ENCODE results near the gene CDC14A.
A peak's percentile ranks its signal among the peaks of the same experiment; 100 is the strongest.
"Not testable (repeated sequence)": the region's sequence is repeated elsewhere in the genome, so short reads cannot be mapped to it uniquely, and the experiment has no call there.

The CDC14A gene

DNA sequence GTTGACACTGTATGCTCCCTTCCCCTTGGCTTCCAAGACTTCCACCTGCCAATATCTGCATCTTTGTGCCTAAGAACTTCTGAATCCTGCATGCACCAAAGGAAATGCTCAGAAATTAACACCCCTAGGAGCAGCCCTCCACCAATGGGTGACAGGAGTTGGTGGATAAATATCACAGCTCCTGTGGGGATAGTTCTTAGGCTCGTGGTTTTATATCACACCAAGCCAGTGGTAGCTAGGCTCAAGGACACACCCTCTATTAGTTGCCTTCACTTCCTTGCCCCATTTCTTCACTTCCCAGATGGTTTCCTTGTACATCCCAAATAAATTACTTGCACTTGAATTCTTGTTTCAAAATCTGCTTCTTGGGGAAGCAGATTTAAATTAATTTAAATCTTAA lies 16.9 kb upstream of the CDC14A start:
- no peak for DNase-seq

DNA sequence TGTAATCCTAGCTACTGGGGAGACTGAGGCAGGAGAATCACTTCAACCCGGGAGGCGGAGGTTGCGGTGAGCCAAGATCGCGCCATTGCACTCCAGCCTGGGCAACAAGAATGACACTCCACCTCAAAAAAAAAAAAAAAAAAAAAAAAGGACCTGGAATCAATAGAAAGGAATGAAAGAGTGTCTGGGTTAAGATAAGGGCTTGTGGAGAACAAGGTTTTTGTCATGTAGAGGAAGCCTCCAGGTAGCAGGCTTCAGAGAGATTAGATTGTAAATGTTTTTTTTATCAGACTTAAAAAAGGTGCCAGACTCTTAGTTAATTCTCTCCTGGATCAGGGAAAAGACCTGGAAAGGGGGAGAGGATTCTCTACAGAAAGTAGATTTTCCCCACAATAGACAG lies 14.4 kb upstream of the CDC14A start:
- not testable (repeated sequence) for DNase-seq

DNA sequence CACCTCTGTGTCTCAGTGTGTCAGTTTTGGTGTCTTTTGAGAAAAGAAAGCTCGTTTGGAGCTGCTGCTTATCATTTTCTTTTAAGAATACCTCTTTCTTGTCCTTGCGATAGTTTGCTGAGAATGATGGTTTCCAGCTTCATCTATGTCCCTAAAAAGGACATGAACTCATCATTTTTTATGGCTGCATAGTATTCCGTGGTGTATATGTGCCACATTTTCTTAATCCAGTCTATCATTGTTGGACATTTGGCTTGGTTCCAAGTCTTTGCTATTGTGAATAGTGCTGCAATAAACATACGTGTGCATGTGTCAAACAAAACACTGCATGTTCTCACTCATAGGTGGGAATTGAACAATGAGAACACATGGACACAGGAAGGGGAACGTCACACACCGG lies 12.6 kb upstream of the CDC14A start:
- not testable (repeated sequence) for DNase-seq

DNA sequence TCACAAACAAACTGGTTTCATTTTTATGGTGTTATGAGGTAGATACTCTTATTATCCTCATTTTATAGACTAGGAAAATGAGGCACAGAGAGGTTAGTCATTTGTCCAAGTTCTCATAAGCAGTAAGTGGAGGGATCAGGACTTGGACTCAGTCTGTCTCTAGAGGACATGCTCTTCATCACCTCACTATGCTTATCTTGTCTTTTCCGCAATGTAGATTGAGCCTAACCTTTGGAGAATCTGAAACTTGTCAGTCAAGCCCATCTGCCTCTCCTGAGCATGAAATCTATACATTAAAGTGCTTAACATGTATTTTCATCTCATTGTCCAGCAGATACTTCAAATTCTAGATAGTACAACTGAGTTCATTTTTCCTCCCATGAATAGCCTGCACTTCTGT lies 11.8 kb upstream of the CDC14A start:
- no peak for DNase-seq

DNA sequence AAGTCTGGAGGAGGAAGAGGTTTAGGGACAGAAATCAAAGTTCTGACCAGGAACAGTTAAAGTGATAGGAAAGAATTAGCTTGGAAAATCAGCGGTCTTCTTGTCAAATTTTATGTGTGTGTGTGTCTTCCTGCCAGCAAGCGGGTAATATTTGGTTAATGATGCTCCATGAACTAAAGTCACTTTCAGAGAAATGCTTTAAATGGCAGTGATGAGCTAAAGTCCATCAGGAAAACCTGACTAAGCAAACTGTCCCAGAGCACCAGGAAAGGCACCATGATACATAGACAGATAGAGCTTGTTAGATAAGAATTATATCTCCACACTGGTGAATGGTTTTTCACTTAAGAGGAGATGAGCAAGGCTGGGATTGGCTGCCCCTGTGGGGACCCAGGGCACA lies 10.0 kb upstream of the CDC14A start:
- DNase-seq: no peak

DNA sequence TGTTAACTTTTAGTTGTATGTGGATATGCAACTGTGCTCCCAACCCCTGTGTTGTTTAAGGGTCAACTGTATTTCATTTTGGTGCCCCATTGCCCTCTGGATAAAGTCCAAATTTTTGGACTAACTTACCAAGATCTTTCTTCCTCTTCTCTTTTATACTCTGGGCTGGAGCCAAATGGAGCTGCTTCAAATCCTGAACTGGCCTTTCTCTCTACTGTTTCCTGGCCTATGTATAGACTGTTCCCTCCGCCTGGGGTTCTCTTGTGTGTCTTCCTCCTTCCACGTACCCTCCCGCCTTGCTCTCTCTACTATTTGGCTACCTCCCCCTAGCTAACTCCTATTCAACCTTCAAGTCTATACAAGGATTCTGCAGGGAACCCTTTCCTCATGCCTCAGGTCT lies 8.4 kb upstream of the CDC14A start:
- no peak for DNase-seq

DNA sequence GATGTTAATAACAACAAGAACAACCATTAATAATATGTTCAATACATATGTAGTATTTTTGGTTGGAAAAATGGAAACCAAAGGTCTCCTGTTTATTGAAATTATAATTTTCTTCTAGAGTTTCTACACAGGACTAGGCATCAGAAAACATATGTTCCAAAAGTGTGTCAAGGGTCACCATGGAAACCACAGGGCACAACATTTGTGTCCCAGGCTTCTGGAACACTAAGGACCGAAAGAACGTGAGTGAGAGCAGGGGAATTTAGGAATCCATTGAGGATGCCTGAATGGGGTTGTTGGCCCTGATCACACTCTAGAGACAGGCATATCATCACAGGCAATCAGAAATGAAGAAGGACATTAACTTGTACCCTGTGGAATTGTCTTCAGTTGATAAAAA lies 7.5 kb upstream of the CDC14A start:
- DNase-seq: no peak

DNA sequence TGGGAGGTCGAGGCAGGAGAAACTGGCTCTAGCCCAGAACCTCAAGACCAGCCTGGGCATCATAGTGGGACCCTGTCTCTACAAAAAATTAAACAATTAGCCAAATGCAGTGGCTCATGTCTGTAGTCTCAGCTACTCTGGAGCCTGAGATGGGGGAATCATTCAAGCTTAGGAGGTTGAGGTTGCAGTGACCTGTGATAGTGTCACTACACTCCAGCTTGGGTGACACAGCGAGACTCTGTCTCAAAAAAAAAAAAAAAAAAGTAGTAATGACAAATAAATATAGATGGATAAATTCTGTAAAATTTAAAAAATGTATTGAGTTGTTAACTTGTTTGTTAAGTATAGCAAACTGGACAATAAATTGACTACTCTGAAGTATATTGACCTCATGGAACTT lies 5.9 kb upstream of the CDC14A start:
- no peak for DNase-seq

DNA sequence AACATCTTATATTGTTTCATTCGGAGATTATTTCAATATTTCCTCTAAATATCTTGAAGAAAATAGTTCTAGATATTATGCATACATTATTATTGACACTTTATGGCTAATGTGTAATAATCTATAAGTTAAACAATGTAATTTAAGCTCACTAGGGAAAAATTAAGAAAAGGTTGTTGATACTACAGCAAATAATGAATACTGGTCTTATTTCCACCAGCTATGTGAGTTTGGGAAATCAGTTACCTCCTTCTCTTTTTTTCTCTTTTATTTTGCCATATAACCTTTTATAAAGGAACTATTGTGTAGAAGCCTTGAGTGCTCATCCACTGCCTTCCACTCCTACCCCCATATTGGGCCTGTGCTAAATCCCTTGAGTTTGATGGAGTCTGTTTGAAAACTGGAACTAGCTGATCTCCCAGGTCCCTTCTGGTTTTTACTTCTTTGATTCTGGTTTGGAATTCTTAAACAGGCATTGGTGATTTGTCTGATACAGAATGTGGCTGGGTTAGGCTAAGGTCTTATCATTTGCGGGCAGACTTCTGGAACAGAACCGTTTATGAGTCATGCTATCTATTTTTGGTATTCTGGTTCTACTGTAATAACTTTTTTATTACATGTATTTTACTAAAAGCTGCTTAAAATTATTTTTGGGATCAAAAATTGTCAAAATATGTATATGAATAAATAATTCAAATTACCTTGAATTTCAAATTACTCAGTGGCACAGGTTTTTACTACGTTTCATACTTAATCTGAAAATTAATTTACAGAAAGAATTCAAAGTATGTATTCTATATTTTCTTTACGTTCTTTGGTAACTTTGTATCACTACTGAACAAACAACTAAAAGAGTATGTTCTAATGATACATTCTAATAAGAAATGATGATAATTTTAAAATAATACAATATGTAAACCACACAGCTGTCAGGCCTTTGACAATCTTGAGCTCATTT lies 5.0 kb upstream of the CDC14A start:
- no peak for DNase-seq

DNA sequence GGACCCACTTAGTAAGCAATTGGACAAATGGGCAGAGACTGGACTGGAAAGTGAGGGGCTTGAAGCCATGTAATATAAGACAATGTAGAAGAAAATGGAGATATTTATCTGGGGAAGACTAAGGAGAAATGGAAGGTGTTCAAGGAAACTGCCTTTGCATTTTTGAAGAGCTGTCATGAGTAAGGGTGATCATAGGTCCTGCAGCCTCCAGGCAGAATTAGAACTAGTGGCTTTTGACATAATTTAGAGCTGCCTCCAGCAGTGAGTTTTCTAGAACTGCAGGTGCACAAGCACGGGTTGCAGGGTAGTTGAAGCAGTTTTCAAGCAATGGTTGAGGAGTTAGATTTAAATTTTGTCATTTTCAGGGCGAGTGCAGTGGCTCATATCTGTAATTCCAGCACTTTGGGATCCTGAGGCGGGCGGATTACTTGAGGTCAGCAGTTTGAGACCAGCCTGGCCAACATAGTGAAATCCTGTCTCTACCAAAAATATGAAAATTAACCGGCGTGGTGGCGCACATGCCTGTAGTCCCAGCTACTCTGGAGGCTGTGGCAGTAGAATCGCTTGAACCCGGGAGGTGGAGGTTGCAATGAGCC lies 3.7 kb upstream of the CDC14A start:
- DNase-seq: no peak

DNA sequence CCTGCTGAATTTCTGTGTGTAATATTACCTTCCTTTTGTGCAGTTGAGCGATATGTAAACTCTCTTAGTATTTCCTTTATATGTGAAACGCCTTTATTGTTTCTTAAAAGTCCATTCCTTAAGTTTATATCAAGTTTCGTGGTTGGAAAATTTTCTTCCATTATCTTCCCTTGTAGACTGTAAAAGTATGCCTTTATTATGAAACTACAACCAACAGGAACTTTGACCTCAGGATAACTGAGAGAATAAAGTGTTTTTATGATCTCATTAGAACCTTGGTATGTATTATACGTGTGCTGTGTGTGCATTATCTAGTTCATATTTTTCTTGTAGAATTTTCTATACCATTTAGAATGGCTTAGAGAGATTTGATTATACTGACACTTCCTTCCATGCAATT lies 3.1 kb upstream of the CDC14A start:
- DNase-seq: no peak

DNA sequence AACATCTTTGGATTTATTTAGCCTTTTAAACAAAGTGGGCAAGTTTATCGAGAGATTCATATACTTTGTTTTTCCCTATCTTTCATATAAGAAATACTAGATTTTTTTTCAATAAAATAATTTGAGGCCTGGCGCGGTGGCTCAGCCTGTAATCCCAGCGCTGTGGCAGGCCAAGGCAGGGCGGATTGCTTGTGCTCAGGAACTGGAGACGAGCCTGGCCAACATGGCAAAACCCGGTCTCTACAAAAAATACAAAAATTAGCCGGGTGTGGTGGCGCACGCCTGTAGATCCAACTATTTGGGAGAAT lies 1.6 kb upstream of the CDC14A start:
- DNase-seq: no peak

DNA sequence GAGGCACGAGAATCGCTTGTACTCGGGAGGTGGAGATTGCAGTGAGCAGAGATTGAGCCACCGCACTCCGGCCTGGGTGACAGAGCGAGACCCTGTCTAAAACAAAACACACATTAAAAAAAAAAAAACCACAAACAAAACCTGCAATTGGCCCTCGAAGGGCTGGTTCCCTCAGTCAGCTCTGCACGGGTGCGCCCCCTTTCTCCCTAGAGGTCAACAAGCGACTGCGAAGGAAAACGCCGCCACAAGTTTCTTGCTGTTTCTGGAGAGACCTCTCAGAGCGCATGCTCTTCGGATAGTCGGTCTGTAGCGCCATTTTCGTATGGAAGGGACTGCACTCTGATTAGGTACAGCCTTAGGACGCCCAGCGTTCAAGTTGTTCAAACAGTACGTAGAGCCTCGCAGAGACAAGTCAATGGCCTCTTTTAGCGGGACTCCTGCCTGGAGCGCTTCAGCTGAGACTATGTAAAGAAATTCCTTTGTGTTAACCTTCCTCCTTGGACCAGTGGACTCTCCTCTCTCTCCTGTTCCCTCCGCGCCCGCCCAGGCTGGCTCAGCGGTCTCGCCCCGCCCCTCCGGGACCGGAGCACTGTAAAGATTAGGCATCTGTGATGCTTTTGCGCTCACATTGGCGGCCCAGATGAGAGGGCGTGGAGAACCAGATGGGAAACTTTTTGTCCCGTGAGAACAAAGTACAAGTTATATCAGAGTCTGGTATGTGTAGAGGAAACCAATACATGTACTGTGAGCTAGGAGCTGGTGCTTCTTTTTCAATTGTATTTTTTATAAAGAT lies 1.0 kb upstream of the CDC14A start:
- peak; percentile 81 for DNase-seq

DNA sequence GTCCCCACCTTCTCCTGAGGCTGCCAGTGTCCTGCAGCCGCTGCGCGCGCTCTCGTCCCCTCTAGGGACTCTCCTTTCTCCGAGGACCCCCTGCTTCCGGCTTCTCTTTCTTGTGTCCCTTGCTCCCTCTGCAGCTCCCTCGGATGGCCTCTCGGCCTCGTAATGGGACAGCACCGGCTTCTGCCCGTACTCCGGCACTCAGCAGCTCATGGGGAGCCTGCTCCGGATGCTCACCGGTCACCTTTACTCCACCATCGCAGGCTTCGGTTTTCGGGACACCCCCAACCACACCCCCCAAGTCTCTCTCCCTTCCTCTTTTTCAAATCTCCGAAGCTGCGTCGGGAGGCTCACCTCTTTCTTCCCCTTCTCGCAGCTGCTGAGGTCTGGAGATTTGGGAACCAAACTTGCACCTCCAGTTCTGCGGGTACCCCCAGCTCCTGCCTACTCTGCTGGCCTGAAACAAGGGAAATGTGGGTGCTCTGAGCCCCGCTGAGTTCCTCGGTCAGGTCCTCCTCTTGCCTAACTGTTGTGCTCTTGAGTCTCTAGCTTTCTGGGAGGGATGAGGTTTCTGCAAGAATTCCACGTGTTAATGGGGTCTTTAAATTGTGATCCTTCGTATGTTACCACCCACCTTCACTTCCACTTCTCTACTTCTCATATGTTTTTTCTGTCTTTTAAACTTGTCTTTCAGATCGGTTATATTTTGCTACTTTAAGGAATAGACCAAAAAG lies 930 bp downstream of the CDC14A start:
- no peak for DNase-seq

DNA sequence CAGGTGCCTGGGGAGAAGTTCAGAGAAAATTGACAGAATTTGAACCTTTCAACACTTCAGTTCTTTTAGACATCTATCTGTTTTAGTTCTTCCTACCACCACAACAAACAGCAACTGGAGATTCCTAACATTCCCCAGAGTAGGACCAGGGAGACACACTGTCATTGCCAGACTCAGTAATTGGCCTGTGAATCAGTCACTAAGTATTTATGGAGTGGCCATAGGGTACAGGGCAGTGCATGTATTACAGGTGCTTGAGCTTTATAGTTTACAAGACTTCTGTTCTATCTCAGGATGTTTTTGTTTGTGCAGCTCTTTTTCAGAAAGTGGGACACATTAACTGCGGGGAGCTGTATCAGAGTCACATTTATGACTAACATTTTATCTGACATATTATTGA lies 1.7 kb downstream of the CDC14A start:
- peak; percentile 10 for DNase-seq

DNA sequence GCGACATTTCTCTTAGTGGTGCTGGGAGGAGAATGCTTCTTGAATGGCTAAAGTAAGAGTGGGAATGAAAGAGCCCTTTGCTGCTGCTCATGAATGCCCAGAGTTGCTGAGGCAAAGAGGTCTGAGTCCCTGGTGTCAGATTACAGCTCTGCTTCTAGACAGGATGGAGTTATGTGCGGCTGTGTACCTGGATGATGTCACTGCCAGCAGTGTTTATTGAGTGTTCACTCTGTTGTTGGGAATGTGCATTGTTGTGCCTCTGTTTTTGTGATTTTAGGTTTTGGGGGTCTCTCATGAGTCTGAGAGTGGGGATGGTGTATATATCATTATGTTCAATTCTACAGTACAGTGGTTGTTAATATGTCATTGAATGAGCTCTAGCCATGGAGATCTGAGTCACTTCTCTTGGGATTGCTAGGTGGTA lies 2.7 kb downstream of the CDC14A start:
- DNase-seq: no peak

DNA sequence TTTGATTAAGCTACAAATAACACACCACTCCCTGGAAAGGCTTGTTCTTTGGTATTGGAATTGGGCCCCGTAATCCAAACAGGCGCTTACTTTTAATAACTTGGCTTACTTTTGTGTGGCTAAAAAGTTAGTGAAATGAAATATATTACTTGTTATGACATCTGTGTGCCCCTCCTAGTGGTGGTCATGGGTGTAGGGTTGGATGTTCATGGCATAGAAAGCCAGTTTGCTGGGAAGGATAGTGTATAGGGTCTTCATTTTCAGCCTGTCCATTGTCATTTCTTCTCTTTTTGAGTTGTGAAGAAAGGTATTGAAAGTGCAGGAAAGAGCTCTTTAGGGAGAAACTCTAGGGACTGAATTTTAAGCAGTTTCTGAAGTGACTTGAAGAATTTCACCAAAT lies 5.9 kb downstream of the CDC14A start:
- DNase-seq: no peak

DNA sequence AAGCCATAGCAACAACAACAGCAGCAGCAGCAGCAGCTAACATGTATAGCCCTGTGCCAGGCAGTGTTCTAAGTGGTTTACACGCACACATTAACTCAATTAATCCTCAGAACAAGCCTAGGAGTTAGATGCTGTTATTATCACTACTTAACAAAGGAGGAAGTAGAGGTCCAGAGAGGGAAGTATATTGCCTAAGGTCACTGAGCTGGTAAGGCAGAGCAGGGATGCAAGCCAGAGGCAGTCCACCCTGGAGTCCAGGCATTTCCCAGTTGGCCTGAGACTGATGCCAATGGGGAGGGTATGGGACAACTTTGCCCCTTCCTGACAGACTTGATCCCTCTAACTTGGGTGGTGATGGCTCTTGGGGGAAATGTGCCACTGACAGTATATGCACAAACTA lies 6.8 kb downstream of the CDC14A start:
- no peak for DNase-seq

DNA sequence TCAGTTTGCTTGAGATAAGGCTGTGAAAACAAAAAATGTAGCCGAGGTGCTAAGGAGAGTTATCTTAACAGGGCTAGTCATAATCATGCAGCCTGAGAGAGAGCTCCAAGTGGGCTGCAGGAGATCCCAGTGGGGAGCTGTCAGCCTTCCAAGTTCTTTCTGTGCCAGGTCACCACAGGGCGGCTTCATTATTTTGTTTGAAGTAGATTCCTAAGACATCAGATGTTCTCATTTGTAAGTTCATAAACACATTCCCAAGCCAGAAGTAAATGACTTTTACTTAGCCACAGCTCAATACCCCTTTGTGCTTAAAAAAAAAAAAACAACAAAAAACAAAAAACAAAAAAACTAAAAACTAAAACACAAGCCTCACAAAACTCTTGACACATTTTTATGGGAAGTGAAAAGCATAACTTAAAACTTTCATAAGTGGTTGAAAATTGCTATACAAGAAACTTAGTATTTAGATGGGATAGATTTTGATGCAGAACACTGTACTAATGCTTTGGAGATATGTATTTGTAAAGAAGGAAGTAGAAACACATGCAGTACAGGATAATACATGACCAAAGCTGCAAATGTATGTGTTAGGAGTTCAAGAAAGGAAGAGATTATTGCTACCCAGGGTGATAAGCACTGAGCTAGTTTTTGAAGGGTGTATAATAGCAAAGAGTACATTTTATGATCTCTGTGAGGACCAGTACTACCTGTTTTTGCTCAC lies 8.6 kb downstream of the CDC14A start:
- no peak for DNase-seq

DNA sequence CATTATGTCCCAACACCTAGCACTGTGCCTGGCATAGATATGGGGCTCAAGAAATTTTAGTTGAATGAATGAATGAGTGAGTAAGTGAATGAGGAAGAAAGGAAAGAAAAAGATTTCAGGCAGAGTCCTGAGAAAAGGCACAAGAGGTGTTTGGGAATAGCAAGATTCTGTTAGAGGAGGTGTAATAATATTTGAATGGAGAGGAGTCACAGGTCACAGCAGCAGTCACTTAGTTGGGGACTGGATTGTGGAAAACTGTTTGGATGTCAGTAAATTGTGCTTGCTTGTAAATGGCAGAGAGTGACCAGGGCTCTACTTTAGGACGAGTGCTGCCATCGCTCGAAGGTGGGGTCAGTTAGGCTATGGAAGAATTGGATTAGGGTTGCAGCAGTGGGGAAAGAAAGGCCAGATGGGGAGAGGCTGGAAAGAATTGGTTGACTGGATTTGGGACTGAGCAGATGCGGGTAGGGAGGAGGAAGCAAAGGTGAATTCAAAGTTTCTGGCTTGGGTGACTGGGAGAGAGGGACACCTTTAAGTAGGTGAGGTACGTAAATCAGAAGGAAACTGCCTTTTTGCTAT lies 9.3 kb downstream of the CDC14A start:
- no peak for DNase-seq

DNA sequence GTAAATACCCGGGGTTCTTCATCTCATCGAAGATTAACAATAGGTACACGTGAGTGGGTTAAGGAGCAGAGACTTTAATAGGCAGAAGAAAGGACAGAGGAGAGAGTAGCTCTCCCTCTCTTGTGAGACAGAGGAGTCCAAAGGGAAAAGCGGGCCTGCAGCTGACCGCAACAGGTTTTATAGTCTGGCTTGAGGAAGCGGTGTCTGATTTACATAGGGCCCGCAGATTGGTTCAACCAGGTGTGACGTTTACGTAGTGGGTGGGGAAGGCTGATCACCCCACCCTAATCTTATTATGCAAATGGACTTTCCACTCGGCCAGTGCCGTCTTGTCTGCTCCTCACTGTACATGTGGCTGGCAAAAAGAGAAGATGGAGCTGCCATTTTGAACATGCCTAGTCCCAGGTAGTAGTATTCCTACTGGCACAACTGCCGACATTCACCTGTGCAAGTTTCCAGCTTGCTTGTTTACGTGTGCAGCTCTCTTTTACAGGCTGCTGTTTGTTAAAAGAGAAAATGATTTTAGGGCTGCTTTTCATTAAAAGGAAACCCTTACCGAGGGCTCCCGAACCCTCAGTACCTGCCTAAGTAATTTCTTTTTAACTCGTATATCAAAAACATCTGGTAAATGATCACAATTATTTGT lies 10.6 kb downstream of the CDC14A start:
- no peak for DNase-seq

DNA sequence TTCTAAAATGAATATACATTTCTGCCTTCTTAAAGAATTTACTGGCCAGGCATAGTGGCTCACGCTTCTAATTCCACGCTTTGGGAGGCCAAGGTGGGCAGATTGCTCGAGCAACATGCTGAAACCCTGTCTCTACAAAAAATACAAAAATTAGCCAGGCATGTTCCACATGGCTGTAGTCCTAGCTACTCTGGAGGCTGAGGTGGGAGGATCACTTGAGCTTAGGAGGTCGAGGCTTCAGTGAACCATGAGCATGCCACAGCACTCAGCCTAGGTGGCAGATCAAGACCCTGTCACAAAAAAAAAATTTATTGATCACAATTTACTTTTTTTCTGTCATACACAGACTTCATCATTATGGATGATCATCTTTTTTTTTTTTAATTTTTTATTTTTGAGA lies 11.5 kb downstream of the CDC14A start:
- no peak for DNase-seq

All from T1000 (cell line).